Measurements from ENCODE around the gene DDAH1. TPM values are rescaled to one million over a fixed set of nuclear protein-coding genes. Genes with fewer than 3 reads are reported as not detected.
A peak's percentile ranks its signal among the peaks of the same experiment; 100 is the strongest.

Gene DDAH1
- total RNA-seq, 1 experiment from 2014 or later = 65.9 TPM

- no TSS peak for BruUV-seq (replicated peaks)
- H3K9ac ChIP-seq (ENCODE audit: low read length) = no peak overlapping the region
- peak overlapping the region; percentile 56 for H3K27ac ChIP-seq (ENCODE audit: low read length)
- no peaks in the 10 kb centered on the region for H3K79me2 ChIP-seq (ENCODE audit: low read length)
- H3K36me3 ChIP-seq (ENCODE audit: low read depth, low read length) = peaks cover 3% of the 10 kb centered on the region; the same call in 1 of the 2 replicates
- peak overlapping the region; percentile 35 for H3K4me2 ChIP-seq (ENCODE audit: low read length)
- DNase-seq = no peak
- H3F3A ChIP-seq (ENCODE audit: low read length, unreplicated experiment) = no peaks in the 10 kb centered on the region
- ATAC-seq = no peak
- no peak overlapping the region for H3K4me3 ChIP-seq (ENCODE audit: low read length)
- no peaks in the 10 kb centered on the region for H4K20me1 ChIP-seq (ENCODE audit: low read length)
- no peak overlapping the region for H2AFZ ChIP-seq (ENCODE audit: low read length)
- H3K4me1 ChIP-seq (ENCODE audit: insufficient read depth, low read length) = peaks cover 44% of the 10 kb centered on the region
- ChIA-PET CTCF (interaction anchor here (0.6 kb wide), 1 partner anchor 536 kb away, joined by 3 read pairs; no protein-coding TSS in a partner anchor), POLR2A (ENCODE audit: unreplicated experiment) (interaction anchor here (0.5 to 0.6 kb wide), 2 partner anchors 15 to 262 kb away, joined by 3 read pairs; no protein-coding TSS in a partner anchor)
- intact Hi-C loops (cut with micrococcal nuclease) = loop anchor here (2.0 to 5.0 kb wide), 2 partner anchors 14 to 48 kb away; no protein-coding TSS in a partner anchor
- H3K9me2 ChIP-seq (replicated peaks; ENCODE audit: low read length) = no peaks in the 10 kb centered on the region
- TF ChIP-seq EZH2 (IDR thresholded peaks at IDR 0.05; ENCODE audit: low read length, unreplicated experiment) (no peak), EZH2phosphoT487 (IDR thresholded peaks at IDR 0.05; ENCODE audit: borderline replicate concordance, low read length) (no peak)
- TF ChIP-seq, protein P1, sequence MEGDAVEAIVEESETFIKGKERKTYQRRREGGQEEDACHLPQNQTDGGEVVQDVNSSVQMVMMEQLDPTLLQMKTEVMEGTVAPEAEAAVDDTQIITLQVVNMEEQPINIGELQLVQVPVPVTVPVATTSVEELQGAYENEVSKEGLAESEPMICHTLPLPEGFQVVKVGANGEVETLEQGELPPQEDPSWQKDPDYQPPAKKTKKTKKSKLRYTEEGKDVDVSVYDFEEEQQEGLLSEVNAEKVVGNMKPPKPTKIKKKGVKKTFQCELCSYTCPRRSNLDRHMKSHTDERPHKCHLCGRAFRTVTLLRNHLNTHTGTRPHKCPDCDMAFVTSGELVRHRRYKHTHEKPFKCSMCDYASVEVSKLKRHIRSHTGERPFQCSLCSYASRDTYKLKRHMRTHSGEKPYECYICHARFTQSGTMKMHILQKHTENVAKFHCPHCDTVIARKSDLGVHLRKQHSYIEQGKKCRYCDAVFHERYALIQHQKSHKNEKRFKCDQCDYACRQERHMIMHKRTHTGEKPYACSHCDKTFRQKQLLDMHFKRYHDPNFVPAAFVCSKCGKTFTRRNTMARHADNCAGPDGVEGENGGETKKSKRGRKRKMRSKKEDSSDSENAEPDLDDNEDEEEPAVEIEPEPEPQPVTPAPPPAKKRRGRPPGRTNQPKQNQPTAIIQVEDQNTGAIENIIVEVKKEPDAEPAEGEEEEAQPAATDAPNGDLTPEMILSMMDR (conservative IDR thresholded peaks at IDR 0.05; ENCODE audit: low read depth, low read length) = no peak
- no peaks in the 10 kb centered on the region for H3K27me3 ChIP-seq (ENCODE audit: low read length)
- no peaks in the 10 kb centered on the region for H3K9me3 ChIP-seq (ENCODE audit: low read length)
These were observed 150.2 kb downstream of the DDAH1 start for GRCh38 chr1:85314726-85315125.

DNA sequence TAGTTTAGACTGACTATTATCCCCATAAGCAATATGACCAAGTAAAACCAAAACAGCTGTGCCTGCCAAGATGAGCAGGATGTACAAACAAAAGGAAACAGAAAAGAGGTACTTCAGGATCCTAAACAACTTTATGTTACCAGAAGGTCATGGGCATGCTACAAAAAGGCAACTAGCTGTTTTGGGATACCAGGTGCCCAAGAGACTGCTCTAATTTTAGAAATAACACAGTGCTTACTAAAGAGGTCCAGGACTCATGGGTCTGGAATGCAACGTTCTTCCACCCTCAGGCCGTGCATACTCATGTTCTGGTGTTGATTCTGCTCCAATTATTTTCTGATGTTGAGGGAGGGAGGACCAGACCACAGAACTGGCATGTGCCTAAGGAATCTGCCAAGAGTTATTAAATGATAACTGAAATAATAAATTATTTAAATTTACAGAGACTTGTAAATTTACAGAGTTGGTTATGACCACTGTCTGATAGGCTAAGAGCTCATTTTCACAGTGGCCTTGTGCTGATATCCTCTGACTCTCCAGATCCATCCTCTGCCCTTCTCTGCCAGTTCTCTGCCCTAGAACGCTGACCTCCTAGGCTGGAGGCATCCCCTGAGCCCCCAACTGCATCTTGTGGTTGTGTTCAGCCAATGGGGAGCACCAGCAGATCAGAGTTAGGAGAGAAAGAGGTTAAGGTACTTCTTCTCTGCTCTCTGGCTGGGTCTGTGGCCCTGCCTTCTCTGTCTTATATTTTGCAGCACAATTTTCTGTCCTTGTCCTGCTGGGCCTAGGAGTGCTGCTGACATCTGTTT, 150.9 kb downstream of the DDAH1 start:
- 0 out of 2 replicates have a peak, but pooled peaks cover 3% of the 10 kb centered on the region for H3K36me3 ChIP-seq (ENCODE audit: low read depth, low read length)
- H3K27ac ChIP-seq (ENCODE audit: low read length) = peak overlapping the region; percentile 56
- peaks cover 43% of the 10 kb centered on the region for H3K4me1 ChIP-seq (ENCODE audit: insufficient read depth, low read length)
- ATAC-seq (peak; percentile 97), DNase-seq (peak; percentile 96)
- no peak overlapping the region for H3K4me3 ChIP-seq (ENCODE audit: low read length)
- no peaks in the 10 kb centered on the region for H3F3A ChIP-seq (ENCODE audit: low read length, unreplicated experiment)
- no TSS peak for BruUV-seq (replicated peaks)
- ChIA-PET POLR2A (ENCODE audit: unreplicated experiment) (interaction anchor here (0.5 to 0.6 kb wide), 2 partner anchors 16 to 263 kb away, joined by 3 read pairs; no protein-coding TSS in a partner anchor), CTCF (interaction anchor here (0.6 kb wide), 1 partner anchor 537 kb away, joined by 3 read pairs; no protein-coding TSS in a partner anchor)
- no peaks in the 10 kb centered on the region for H3K9me3 ChIP-seq (ENCODE audit: low read length)
- H3K79me2 ChIP-seq (ENCODE audit: low read length) = no peaks in the 10 kb centered on the region
- no peaks in the 10 kb centered on the region for H3K9me2 ChIP-seq (replicated peaks; ENCODE audit: low read length)
- intact Hi-C loops (cut with micrococcal nuclease) = loop anchor here (2.0 to 5.0 kb wide), 2 partner anchors 15 to 48 kb away; no protein-coding TSS in a partner anchor
- peak overlapping the region; percentile 35 for H3K4me2 ChIP-seq (ENCODE audit: low read length)
- 0 out of 2 replicates have a peak overlapping the region, but pooled peaks have one; percentile 6 for H3K9ac ChIP-seq (ENCODE audit: low read length)
- H4K20me1 ChIP-seq (ENCODE audit: low read length) = no peaks in the 10 kb centered on the region
- H2AFZ ChIP-seq (ENCODE audit: low read length) = no peak overlapping the region
- H3K27me3 ChIP-seq (ENCODE audit: low read length) = no peaks in the 10 kb centered on the region
- TF ChIP-seq EZH2 (IDR thresholded peaks at IDR 0.05; ENCODE audit: low read length, unreplicated experiment) = no peak
- TF ChIP-seq, protein P1 (conservative IDR thresholded peaks at IDR 0.05; ENCODE audit: low read depth, low read length) = no peak

All from PC-3 (cell line).